Hematopoietic multipotent progenitor cell (in vitro differentiated cells): ENCODE data around the gene SETDB1. TPM values are rescaled to one million over a fixed set of nuclear protein-coding genes. Genes with fewer than 3 reads are reported as not detected.

ENCODE experiments used
- DNase-seq, 3 donors: peaks; one replicate each; pipeline ENCODE4 v3.0.0-alpha.2; 2011 to 2015; ENCODE audit warnings: low read depth in 2 of 3, low spot score in 2 of 3
- total RNA-seq: library from RNA; depleted of rRNA; stranded (reverse); fragments of >200 nt; gene quantifications from one replicate; pipeline ENCODE4 v1.2.3, GENCODE V29; 2012

SETDB1 gene
- total RNA-seq, 1 donor, result 47.9 TPM

DNA sequence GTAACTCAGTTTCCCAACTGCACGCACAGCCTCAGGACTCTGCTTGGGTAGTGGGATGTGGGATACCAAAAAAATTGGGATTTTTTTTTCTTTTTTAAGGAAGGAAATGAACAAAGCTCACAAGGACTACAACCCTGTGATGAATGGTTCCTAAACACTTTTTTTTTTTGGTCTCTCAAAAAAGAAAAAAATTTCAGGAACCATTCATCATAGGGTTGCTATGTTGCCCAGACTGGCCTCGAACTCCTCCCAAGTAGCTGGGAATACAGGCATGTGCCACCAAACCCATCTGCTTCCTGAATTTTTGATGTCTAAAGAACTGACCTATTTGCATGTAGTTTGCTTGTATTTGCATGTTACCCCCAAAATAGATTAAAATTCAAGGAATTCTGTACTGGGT, 73.8 kb downstream of the SETDB1 start:
- DNase-seq, result no peak

- no peak for DNase-seq
Measured at GRCh38 chr1:151000408-151000807, 74.2 kb downstream of the SETDB1 start.

- no peak for DNase-seq
Measured at GRCh38 chr1:151001602-151002001, 75.4 kb downstream of the SETDB1 start.

- DNase-seq, result no peak
Measured at GRCh38 chr1:151002051-151002450, 75.9 kb downstream of the SETDB1 start.

GRCh38 chr1:151002611-151003010, 76.4 kb downstream of the SETDB1 start:
- no peak for DNase-seq

GRCh38 chr1:151003180-151003579, 77.0 kb downstream of the SETDB1 start:
- no peak for DNase-seq

DNA sequence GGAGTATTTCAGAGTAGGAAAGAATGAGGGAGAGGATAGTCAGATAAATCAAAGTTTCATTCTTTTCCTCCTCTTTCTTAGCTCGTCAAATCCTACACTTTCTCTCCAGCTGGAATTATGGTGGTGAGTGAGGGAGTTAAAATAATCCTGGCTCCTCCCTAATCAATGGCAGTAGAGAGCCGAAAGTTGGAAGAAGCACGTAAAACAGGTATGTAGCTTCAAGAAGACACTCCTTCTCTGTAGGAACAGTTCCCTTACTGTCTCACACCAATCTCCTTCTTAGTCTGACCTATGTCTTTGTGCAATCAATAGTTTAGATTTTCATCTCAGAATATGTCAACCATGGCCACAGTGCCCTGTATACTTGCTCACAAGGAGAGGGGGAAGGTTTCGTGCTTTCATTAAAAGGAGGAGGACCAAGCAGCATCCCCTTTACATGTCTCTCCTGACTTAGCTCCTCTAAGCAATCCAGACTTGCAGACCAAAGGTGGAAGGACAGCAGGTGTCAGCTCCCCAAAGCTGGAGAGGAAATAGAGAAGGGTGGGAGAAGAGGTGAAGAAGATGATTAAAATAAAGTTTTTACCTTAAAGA, 79.7 kb downstream of the SETDB1 start:
- DNase-seq, result no peak

DNA sequence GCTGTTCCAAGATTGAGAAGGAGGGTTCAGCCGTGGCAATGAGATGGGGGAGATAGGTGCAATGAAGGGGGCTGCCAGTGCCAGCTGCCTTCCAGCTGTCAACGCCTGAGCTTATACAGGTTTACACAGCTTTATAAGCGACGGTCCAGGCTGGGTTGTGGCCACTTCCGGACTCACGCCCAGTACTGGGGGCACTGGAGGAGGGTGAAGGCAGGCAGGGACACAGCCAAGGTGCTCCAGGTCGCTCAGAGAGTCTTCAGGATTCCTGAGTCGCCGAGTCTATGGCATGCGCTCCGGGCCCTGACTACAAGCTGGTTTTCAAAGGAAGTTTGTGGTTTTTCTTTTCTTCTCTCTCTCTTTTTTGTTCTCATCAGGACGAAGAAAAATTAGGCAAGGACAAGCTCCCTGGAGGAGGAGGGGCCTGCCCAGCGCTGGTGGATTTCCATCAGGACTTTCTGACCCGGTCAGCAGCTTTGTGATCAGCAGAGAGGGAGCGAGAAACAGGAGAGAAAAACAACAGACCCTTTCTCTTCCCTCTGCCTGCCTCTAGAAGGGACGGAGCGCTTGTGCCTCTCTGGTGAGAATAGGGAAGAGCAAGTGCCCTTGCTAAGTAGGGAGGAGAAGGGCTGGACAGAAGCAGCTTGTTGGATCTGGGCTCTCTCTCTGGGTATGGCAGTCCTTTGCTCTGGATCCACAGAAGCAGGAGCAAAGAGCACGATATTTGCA, 80.3 kb downstream of the SETDB1 start, which contains the start of gene MINDY1:
TSS of gene MINDY1 (minus strand) at position 576 of the 726 bp plus-strand sequence. CDS start 4,285 bp downstream, outside the sequence.
- peak in 2 of 3 donors; percentile 66 to 79 for DNase-seq

DNA sequence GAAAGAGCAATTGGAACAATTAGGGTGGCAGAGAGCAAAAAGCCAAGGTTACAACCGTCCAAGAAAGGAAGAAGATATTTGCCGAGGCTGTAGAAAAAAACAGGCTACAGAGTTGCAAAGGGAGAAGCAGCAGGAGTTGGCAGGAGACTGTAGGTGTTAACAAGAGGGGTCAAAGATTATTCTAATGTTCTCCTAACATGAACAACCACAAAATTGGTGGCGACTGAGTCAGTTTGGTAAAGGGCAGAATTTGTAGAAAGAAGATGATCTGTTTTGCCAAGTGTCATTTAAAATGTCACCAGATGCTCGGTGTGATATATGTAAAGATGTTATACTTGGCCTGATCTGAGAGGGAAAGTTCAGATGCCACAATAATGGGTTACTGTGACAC, 81.7 kb downstream of the SETDB1 start:
- no peak for DNase-seq

DNA sequence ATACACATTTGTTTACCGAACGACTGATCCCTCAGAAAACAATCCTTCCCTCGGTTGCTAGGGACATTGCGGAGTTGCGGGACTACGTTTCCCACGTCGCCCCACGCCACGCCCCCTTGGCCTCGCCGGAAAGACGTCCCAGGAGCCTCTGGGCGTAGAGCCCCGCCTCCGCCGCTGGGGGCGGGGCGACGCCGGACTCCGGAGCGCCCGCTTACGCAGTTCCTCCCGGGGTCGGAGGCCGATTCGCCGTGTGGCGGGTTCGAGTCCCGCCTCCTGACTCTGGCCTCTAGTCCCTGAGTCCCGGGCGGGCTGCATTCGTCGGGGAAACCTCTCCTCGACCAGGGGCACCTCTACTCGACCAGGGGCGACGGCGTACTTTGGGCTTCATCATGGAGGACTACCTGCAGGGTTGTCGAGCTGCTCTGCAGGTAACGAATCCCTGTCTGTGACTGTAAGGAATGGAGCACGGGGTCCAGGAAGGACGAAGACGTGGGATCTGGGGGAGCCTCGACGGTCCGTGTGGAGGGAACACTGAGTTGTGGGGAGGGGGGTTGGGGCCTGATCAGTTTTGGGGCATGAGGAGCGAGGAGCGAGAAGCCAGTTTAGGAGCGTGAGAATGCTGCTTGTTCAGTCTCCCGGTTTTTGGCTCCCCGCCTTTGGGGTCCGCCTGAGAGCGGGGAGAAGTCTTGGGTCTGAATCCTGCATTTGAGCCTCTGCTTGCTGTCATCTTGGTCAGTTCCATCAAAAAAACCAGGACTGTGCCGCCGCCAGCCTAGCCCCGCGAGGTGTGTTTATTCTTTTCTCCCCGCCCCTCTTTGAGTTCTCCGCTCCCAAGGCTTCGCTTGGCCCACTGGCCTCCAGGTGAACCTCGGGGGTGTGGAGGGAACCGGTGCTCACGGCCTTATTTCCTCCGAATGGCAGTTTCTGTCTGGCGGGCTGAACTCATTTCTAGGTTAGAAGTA, 82.4 kb downstream of the SETDB1 start, which contains the start of gene PRUNE1:
TSS of gene PRUNE1 (plus strand) at position 206 of the 962 bp plus-strand sequence. CDS start at position 390, 184 bp downstream.
- peak; percentile 95 to 98 (median 97) for DNase-seq

- no peak for DNase-seq
Measured at GRCh38 chr1:151009206-151009587, 83.0 kb downstream of the SETDB1 start.

DNA sequence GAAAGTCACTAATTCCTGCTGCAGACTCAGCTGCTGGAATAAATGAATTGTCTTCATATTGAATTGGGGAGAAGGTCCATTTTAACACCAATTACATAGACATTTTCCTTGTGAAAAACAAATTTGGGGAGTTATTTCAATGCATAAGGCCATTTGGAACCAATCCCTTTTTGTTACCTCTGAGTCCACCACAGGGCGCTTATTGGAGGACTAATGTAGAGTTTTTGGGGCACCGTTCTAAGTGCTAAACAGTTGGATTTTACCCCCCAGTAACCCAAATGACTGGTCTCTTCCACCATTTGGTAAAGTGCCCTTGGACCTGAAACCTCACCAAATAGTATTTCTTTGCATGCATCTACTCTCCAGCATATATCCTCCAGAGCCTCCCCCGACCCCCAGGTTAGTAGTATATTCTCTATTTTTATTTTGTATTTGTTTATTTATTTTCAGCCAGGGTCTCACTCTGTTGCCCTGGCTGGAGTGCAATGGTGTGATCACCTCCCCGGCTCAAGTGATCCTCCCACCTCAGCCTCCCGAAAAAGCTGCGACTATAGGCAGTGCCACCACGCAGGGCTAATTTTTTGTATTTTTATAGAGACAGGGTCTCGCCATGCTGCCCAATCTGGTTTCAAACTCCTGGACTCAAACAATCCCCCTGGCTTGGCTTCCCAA, 83.6 kb downstream of the SETDB1 start:
- no peak for DNase-seq

- no peak for DNase-seq
Measured at GRCh38 chr1:151010346-151010726, 84.2 kb downstream of the SETDB1 start.

GRCh38 chr1:151011154-151011850, 85.1 kb downstream of the SETDB1 start:
- DNase-seq, result peak in 2 of 3 donors; percentile 42 to 56

DNA sequence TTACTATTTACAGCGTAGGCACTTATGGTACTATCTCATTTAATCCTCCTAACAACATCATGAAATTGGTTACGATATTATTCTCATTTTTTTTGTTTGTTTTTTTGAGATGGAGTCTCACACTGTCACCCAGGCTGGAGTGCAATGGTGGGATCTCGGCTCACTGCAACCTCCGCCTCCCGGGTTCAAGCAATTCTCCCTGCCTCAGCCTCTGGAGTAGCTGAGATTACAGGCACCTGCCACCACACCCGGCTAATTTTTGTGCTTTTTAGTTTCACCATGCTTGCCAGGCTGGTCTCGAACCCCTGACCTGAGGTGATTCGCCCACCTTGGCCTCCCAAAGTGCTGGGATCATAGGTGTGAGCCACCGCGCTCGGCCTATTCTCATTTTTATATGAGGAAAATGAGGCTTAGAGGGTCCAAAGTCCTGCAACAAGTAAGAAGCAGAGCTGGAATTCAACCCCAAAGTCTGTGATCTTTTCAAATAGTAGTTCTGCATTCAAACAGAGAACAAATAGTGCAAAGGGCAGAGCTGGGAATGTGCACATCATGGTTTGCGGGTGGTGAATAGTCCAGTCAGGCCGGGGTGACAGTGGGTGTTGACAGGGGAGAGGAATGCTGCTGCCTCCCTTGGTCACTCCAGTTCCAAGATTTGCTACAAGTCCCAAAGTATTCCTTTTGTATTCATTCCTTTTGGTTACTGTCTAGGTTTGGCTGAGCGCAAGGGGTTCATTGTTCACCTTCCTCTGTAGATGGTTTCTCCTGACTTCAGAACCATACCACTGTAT, 86.7 kb downstream of the SETDB1 start:
- no peak for DNase-seq

DNA sequence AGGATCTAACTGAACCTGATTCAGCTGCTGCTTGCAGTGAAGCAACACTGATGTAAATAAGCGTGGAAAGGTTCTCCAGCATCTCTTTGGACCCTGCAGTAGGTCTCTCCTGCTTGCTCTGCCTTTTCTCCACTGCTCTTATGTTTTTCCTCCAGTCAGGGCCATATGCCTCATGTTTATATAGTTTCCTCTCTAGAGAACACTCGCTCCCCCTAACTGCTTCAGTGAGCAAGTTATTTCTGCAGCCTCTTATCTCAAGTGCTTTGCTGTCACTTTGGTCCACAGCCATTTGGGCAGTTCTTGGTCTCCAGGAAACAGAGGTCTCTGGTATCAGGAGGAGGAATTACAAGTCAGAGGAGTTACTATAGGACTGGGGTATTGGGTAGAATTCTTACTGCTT, 87.4 kb downstream of the SETDB1 start:
- DNase-seq, result peak in 1 of 3 donors; percentile 68
